Panc1 (cell line): ENCODE data around the gene PCED1B. TPM values are rescaled to one million over a fixed set of nuclear protein-coding genes. Genes with fewer than 3 reads are reported as not detected.
"Not testable (repeated sequence)": the region's sequence is repeated elsewhere in the genome, so short reads cannot be mapped to it uniquely, and the experiment has no call there.

Experiments used
- ATAC-seq: fragments of 200-7000 bp; cut with Tn5 transposase; 2 replicates; pipeline ENCODE4 v1.9.1; 2020; ENCODE audit warnings: mild to moderate bottlenecking, moderate library complexity
- BruUV-seq: library from RNA; stranded (reverse); fragments of 400-500 nt; replicated peaks from 2 replicates; lab custom pipeline; 2021; lab: Mats Ljungman, UMichigan
- CTCF ChIA-PET: fragments of 300-600 bp; sonication (Branson Sonifier 250); formaldehyde crosslinking; loops from one replicate; lab custom pipeline; 2022; ENCODE audit warnings: antibody characterized with exemption; lab: Charles Lee
- POLR2A ChIA-PET: fragments of 300-600 bp; sonication (Branson Sonifier 250); formaldehyde crosslinking; loops from one replicate; lab custom pipeline; 2022; ENCODE audit warnings: antibody characterized with exemption; lab: Charles Lee
- DNase-seq: peaks from one replicate; pipeline ENCODE4 v3.0.0-alpha.2; 2010; ENCODE audit warnings: low read depth, low spot score
- H3K27ac ChIP-seq: 2 replicates; pipeline ENCODE4 v1.5.1; 2011; ENCODE audit warnings: mild to moderate bottlenecking, low read length, inconsistent platforms
- H3K27me3 ChIP-seq: fragments of 200-500 bp; sonication (Bioruptor generic); 2 replicates; pipeline ENCODE4 v1.6.0; 2014; ENCODE audit warnings: low read length, inconsistent platforms; ENCODE audit not compliant: control insufficient read depth, insufficient read depth
- H3K36me3 ChIP-seq: fragments of 200-500 bp; sonication (Bioruptor generic); 2 replicates; pipeline ENCODE4 v1.5.1; 2014; ENCODE audit warnings: inconsistent platforms, mild to moderate bottlenecking, low read length, moderate library complexity; ENCODE audit not compliant: control insufficient read depth, insufficient read depth
- H3K4me1 ChIP-seq: 2 replicates; pipeline ENCODE4 v1.5.1; 2011; ENCODE audit warnings: inconsistent platforms, mild to moderate bottlenecking, low read length, moderate library complexity; ENCODE audit not compliant: control insufficient read depth, insufficient read depth
- H3K4me3 ChIP-seq, 2 experiments: 2 replicates each; pipeline ENCODE4 v1.5.1; 2011 to 2012; ENCODE audit warnings: low read depth in 2 of 2, low read length in 2 of 2, mild to moderate bottlenecking in 2 of 2, inconsistent platforms in 1 of 2, moderate library complexity in 1 of 2
- H3K9me3 ChIP-seq: fragments of 200-500 bp; sonication (Bioruptor generic); 2 replicates; pipeline ENCODE4 v1.5.1; 2014; ENCODE audit warnings: low read depth, mild to moderate bottlenecking, inconsistent platforms, low read length, moderate library complexity; ENCODE audit not compliant: control insufficient read depth, insufficient read depth
- POLR2AphosphoS5 ChIP-seq: IDR thresholded peaks from 2 replicates; pipeline ENCODE4 v1.6.1; 2012; ENCODE audit warnings: mild to moderate bottlenecking, low read depth, low read length, moderate library complexity
- SIN3A ChIP-seq: IDR thresholded peaks from 2 replicates; pipeline ENCODE4 v1.6.1; 2012; ENCODE audit warnings: low read depth, mild to moderate bottlenecking, low read length, moderate library complexity, borderline replicate concordance; ENCODE audit not compliant: insufficient read depth
- TCF7L2 ChIP-seq: IDR thresholded peaks from 2 replicates; pipeline ENCODE4 v1.6.1; 2011; ENCODE audit warnings: mild to moderate bottlenecking, low read depth, low read length, inconsistent platforms
- in situ Hi-C: cut with HindIII; loops from 2 replicates; pipeline ENCODE4 v1.10.0; 2016; ENCODE audit warnings: low sequenced_read_pairs, low pct_unique_long_range_greater_than_20kb
- intact Hi-C: fragments of 100-400 bp; cut with micrococcal nuclease; formaldehyde crosslinking; loops from one replicate; pipeline ENCODE4 v1.10.0; 2022; ENCODE audit not compliant: unreplicated experiment
- total RNA-seq: library from RNA; stranded (reverse); gene quantifications from one replicate; pipeline ENCODE4 v1.2.1, GENCODE V29; 2021; ENCODE audit not compliant: unreplicated experiment
- TF ChIP-seq, protein P1 (sequence below): fragments of 450-650 bp; IDR thresholded peaks from 2 replicates; pipeline ENCODE4 v1.5.1; 2017; ENCODE audit warnings: mild to moderate bottlenecking
- TF ChIP-seq, protein P2 (sequence below), 2 experiments: IDR thresholded peaks; 2 replicates each; pipeline ENCODE4 v1.6.1; 2011 to 2012; ENCODE audit warnings: low read depth in 2 of 2, control low read depth in 1 of 2, low read length in 1 of 2, mild to moderate bottlenecking in 1 of 2, moderate library complexity in 1 of 2; ENCODE audit not compliant: insufficient read depth in 1 of 2

The PCED1B gene
- total RNA-seq, 1 experiment from 2014 or later = 0.82 TPM

DNA sequence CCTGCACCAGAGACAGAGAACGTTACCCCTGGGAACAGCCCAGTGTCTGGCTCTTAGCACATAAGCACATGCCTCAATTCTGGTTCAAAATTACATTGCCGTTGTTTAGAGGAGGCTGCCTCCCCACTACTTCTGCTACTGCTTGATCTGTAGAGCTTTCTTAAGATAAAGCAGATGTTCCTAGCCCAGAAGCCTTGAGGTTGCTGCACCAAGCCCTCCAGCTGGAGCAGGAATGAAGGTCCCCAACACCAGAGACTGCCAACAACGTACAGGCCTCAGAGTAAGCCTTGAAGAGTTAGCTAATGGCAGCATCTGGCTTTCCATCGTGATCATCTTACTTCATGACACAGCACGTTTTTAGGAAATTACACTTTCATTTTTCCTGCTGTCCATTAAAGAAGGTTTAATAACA, 35.1 kb downstream of the PCED1B start:
- H3K27ac ChIP-seq = no peak overlapping the region
- POLR2A ChIA-PET = no interaction called here
- H3K4me3 ChIP-seq = no peak overlapping the region
- in situ Hi-C loops (no loop called here), intact Hi-C loops (no loop called here)
- ATAC-seq = no peak
- DNase-seq = no peak
- no peaks in the 10 kb centered on the region for H3K9me3 ChIP-seq
- no peaks in the 10 kb centered on the region for H3K36me3 ChIP-seq
- no peaks in the 10 kb centered on the region for H3K27me3 ChIP-seq
- TF ChIP-seq SIN3A = no peak
- TF ChIP-seq, protein P1, sequence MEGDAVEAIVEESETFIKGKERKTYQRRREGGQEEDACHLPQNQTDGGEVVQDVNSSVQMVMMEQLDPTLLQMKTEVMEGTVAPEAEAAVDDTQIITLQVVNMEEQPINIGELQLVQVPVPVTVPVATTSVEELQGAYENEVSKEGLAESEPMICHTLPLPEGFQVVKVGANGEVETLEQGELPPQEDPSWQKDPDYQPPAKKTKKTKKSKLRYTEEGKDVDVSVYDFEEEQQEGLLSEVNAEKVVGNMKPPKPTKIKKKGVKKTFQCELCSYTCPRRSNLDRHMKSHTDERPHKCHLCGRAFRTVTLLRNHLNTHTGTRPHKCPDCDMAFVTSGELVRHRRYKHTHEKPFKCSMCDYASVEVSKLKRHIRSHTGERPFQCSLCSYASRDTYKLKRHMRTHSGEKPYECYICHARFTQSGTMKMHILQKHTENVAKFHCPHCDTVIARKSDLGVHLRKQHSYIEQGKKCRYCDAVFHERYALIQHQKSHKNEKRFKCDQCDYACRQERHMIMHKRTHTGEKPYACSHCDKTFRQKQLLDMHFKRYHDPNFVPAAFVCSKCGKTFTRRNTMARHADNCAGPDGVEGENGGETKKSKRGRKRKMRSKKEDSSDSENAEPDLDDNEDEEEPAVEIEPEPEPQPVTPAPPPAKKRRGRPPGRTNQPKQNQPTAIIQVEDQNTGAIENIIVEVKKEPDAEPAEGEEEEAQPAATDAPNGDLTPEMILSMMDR = no peak
- CTCF ChIA-PET = no interaction called here
- H3K4me1 ChIP-seq = no peaks in the 10 kb centered on the region
- BruUV-seq = no TSS peak

DNA sequence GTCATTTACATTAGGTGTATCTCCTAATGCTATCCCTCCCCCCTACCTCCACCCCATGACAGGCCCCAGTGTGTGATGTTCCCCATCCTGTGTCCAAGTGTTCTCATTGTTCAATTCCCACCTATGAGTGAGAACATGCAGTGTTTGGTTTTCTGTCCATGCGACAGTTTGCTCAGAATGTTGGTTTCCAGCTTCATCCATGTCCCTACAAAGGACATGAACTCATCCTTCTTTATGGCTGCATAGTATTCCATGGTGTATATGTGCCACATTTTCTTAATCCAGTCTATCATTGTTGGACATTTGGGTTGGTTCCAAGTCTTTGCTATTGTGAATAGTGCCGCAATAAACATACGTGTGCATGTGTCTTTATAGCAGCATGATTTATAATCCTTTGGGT, 37.9 kb downstream of the PCED1B start:
- in situ Hi-C loops, H3K4me3 ChIP-seq: not testable (repeated sequence)

DNA sequence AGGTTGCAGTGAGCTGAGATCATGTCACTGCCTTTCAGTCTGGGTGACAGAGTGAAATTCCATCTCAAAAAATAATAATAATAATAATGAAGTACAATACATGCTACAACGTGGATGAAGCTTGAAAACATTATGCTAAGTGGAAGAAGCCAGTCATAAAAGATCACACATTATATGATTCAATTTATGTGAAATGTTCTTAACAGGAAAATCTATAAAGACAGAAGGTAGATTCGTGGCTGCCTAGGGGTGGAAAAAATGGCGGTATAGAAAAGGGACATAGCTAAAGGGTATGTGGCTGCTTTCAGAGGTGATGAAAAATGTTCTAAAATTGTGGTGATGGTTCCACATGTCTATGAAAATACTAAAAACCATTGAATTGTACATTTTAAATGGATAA, 41.3 kb downstream of the PCED1B start:
- in situ Hi-C loops (no loop called here), intact Hi-C loops (no loop called here)
- Histone ChIP-seq H3K27ac (no peak overlapping the region), H3K4me3 (no peak overlapping the region), H3K27me3 (no peaks in the 10 kb centered on the region), H3K9me3 (no peaks in the 10 kb centered on the region), H3K36me3 (no peaks in the 10 kb centered on the region), H3K4me1 (no peaks in the 10 kb centered on the region)
- ATAC-seq (no peak), DNase-seq (no peak)
- CTCF ChIA-PET = no interaction called here
- POLR2A ChIA-PET = no interaction called here
- BruUV-seq = no TSS peak
- no peak for TF ChIP-seq POLR2AphosphoS5
- TF ChIP-seq TCF7L2 = no peak
- TF ChIP-seq SIN3A = no peak
- TF ChIP-seq, protein P2, sequence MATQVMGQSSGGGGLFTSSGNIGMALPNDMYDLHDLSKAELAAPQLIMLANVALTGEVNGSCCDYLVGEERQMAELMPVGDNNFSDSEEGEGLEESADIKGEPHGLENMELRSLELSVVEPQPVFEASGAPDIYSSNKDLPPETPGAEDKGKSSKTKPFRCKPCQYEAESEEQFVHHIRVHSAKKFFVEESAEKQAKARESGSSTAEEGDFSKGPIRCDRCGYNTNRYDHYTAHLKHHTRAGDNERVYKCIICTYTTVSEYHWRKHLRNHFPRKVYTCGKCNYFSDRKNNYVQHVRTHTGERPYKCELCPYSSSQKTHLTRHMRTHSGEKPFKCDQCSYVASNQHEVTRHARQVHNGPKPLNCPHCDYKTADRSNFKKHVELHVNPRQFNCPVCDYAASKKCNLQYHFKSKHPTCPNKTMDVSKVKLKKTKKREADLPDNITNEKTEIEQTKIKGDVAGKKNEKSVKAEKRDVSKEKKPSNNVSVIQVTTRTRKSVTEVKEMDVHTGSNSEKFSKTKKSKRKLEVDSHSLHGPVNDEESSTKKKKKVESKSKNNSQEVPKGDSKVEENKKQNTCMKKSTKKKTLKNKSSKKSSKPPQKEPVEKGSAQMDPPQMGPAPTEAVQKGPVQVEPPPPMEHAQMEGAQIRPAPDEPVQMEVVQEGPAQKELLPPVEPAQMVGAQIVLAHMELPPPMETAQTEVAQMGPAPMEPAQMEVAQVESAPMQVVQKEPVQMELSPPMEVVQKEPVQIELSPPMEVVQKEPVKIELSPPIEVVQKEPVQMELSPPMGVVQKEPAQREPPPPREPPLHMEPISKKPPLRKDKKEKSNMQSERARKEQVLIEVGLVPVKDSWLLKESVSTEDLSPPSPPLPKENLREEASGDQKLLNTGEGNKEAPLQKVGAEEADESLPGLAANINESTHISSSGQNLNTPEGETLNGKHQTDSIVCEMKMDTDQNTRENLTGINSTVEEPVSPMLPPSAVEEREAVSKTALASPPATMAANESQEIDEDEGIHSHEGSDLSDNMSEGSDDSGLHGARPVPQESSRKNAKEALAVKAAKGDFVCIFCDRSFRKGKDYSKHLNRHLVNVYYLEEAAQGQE (IDR thresholded peaks at IDR 0.05; ENCODE audit: insufficient read depth in 1 of 2, low read depth in 2 of 2, low read length in 1 of 2) = no peak
- TF ChIP-seq, protein P1 = no peak

More for the DNA sequence above, 37.9 kb downstream of the PCED1B start:
- H3K27me3 ChIP-seq, H3K4me1 ChIP-seq, CTCF ChIA-PET, ATAC-seq, DNase-seq, H3K9me3 ChIP-seq, intact Hi-C loops, H3K36me3 ChIP-seq, BruUV-seq, H3K27ac ChIP-seq, POLR2A ChIA-PET: not testable (repeated sequence)
